Loucy (cell line): ENCODE data around the gene SNX25.
"Not testable (repeated sequence)": the region's sequence is repeated elsewhere in the genome, so short reads cannot be mapped to it uniquely, and the experiment has no call there.

ENCODE experiments used
- H2AFZ ChIP-seq: fragments of 200-600 bp; sonication (generic); 2 replicates; pipeline ENCODE4 v1.6.0; 2016; ENCODE audit warnings: antibody characterized with exemption, mild to moderate bottlenecking, low read length, moderate library complexity
- H3F3A ChIP-seq: fragments of 200-600 bp; 2 replicates; pipeline ENCODE4 v1.6.0; 2016; ENCODE audit warnings: antibody characterized with exemption, low read depth, mild to moderate bottlenecking
- H3K27me3 ChIP-seq: fragments of 200-600 bp; sonication (generic); 2 replicates; pipeline ENCODE4 v1.6.1; 2014; ENCODE audit warnings: low read length, mild to moderate bottlenecking; ENCODE audit not compliant: insufficient read depth, poor library complexity, severe bottlenecking
- H3K36me3 ChIP-seq: fragments of 200-600 bp; sonication (generic); 2 replicates; pipeline ENCODE4 v1.6.1; 2016; ENCODE audit warnings: low read length; ENCODE audit not compliant: insufficient read depth
- H3K4me1 ChIP-seq: fragments of 200-600 bp; sonication (generic); 2 replicates; pipeline ENCODE4 v1.5.1; 2014; ENCODE audit warnings: low read length, mild to moderate bottlenecking; ENCODE audit not compliant: insufficient read depth, poor library complexity, severe bottlenecking
- H3K4me2 ChIP-seq: fragments of 200-600 bp; sonication (generic); 2 replicates; pipeline ENCODE4 v1.6.0; 2014; ENCODE audit warnings: antibody characterized with exemption, low read length, low read depth, mild to moderate bottlenecking; ENCODE audit not compliant: poor library complexity, severe bottlenecking
- H3K4me3 ChIP-seq: fragments of 200-600 bp; sonication (generic); 2 replicates; pipeline ENCODE4 v1.5.1; 2014; ENCODE audit warnings: low read length, mild to moderate bottlenecking, mixed read lengths; ENCODE audit not compliant: poor library complexity, severe bottlenecking
- H3K79me2 ChIP-seq: fragments of 200-600 bp; sonication (generic); 2 replicates; pipeline ENCODE4 v1.6.1; 2014; ENCODE audit warnings: low read length; ENCODE audit not compliant: insufficient read depth
- H3K9ac ChIP-seq: fragments of 200-600 bp; sonication (generic); 2 replicates; pipeline ENCODE4 v1.6.0; 2014; ENCODE audit warnings: mild to moderate bottlenecking, low read depth, low read length, moderate library complexity; ENCODE audit not compliant: poor library complexity, severe bottlenecking
- H3K9me2 ChIP-seq: fragments of 200-600 bp; sonication (generic); replicated peaks from 2 replicates; pipeline ENCODE4 v1.6.1; 2016; ENCODE audit warnings: low read depth, low read length, mixed read lengths
- H3K9me3 ChIP-seq: fragments of 200-600 bp; sonication (generic); 2 replicates; pipeline ENCODE4 v1.6.1; 2014; ENCODE audit warnings: mild to moderate bottlenecking, antibody characterized with exemption, low read length, low read depth; ENCODE audit not compliant: insufficient read depth
- H4K20me1 ChIP-seq: fragments of 200-600 bp; sonication (generic); 2 replicates; pipeline ENCODE4 v1.6.0; 2014; ENCODE audit warnings: antibody characterized with exemption, low read length, mild to moderate bottlenecking; ENCODE audit not compliant: insufficient read depth, poor library complexity, severe bottlenecking
- EZH2phosphoT487 ChIP-seq: fragments of 200-600 bp; IDR thresholded peaks from 2 replicates; pipeline ENCODE4 v1.6.1; 2018; ENCODE audit warnings: antibody characterized with exemption, mild to moderate bottlenecking, moderate library complexity, borderline replicate concordance
- TF ChIP-seq, protein P1 (sequence below): fragments of 200-600 bp; sonication (generic); conservative IDR thresholded peaks from 2 replicates; pipeline ENCODE4 v1.5.1; 2014; ENCODE audit warnings: mild to moderate bottlenecking, antibody characterized with exemption, low read length

SNX25 gene

DNA sequence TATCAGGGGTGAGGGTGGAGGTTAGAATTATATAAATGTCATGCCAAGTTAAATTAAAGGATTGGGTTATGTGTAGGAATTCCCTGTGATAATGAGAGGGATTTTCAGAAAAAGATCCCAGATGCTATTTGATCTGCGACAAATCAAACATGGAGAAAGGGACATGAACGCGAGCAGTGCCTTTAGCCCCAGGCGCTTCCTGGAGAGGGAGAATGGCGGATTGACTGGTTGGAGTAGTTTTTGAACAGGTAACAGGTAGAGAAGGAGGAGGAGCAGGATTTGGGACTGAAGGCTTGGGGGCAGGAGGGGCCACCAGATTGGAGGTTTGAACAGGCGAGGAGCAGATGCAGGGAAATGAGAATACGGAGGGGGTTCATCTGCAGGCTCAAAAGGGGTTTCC lies 119.2 kb downstream of the SNX25 start:
- no peaks in the 10 kb centered on the region for H3K9me3 ChIP-seq
- no peak overlapping the region for H3K4me3 ChIP-seq
- H3K9ac ChIP-seq: no peak overlapping the region
- no peaks in the 10 kb centered on the region for H3K9me2 ChIP-seq
- no peak overlapping the region for H2AFZ ChIP-seq
- H3K4me1 ChIP-seq: no peaks in the 10 kb centered on the region
- H3K36me3 ChIP-seq: no peaks in the 10 kb centered on the region
- no peak for TF ChIP-seq EZH2phosphoT487
- TF ChIP-seq, protein P1, sequence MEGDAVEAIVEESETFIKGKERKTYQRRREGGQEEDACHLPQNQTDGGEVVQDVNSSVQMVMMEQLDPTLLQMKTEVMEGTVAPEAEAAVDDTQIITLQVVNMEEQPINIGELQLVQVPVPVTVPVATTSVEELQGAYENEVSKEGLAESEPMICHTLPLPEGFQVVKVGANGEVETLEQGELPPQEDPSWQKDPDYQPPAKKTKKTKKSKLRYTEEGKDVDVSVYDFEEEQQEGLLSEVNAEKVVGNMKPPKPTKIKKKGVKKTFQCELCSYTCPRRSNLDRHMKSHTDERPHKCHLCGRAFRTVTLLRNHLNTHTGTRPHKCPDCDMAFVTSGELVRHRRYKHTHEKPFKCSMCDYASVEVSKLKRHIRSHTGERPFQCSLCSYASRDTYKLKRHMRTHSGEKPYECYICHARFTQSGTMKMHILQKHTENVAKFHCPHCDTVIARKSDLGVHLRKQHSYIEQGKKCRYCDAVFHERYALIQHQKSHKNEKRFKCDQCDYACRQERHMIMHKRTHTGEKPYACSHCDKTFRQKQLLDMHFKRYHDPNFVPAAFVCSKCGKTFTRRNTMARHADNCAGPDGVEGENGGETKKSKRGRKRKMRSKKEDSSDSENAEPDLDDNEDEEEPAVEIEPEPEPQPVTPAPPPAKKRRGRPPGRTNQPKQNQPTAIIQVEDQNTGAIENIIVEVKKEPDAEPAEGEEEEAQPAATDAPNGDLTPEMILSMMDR: no peak
- H4K20me1 ChIP-seq: no peaks in the 10 kb centered on the region
- H3F3A ChIP-seq: no peaks in the 10 kb centered on the region
- H3K79me2 ChIP-seq: no peaks in the 10 kb centered on the region
- peaks cover 4% of the 10 kb centered on the region for H3K27me3 ChIP-seq
- no peak overlapping the region for H3K4me2 ChIP-seq

DNA sequence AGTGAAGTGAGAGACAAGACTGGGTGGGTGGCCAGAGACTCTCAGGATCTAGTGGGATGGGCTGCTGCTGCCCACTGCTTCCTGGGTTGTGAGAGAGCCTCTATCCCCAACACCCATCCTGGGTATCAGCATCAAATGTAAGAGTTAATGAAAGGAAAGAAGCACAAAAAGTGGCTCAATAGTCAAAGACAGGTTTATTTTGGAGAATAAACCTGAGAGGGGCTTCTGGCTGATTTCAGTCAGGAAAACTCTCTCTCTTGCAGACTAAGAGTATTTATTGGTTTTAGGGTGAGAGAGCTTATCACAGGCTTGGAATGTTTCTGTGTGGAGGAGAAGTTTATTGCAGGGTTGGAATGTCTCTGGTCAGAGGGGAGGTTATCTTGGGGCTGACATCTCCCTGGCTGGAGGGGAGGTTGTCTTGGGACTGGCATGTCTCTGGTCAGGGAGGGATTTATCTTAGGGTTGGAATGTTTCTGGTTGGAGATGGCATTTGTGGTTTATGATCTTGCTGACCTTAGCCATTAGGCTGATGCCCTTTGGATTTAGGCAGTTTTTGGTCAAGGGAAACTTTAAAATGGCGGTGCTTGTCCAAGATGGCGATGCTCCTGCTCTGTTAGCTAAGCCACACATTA lies 120.6 kb downstream of the SNX25 start:
- not testable (repeated sequence) for H3K4me1 ChIP-seq, H3K79me2 ChIP-seq, H3K4me2 ChIP-seq, H4K20me1 ChIP-seq, H2AFZ ChIP-seq, H3K36me3 ChIP-seq, H3K27me3 ChIP-seq, H3K9me3 ChIP-seq, H3F3A ChIP-seq, H3K9ac ChIP-seq, H3K4me3 ChIP-seq, H3K9me2 ChIP-seq

DNA sequence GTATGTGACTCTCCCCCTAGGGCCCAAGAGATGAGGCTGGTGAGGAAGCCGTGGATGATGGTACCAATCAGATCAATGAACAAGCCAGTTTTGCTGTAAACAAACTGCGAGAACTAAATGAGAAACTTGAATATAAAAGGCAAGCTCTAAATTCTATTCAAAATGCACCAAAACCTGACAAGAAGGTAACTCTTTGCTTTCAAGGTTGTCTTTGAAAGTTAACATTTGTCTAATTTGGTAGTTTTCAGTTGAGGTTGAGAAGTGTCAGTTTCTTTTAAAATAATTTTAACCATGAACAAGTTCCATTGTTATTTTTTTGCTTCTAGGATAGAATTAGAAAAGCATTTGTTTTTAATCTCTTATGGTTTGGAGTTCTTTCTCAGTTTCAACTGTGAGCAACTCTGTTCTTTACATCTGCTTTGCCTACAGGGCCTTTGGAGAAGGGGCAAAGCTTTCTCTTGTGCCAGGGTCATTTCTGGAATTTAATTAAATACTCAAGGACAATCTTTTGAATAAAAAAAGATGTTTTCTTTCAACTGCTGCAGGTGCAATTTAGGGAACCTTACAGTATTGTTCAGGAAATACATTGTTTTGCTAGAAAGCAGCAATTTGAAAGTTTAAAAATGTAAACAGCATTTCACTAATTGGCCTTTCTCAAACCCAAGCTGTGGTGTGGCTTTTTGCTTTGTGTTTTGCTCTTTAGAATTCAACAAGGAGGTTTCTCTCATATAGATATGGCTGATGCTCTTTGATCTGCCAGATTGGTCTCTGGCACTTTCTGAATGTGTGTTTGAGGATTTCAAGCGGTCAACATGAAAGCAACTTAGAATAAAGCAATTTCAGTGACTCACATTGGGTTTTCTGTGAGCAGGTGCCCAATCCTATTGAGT lies 123.4 kb downstream of the SNX25 start:
- H3K9ac ChIP-seq: no peak overlapping the region
- no peaks in the 10 kb centered on the region for H4K20me1 ChIP-seq
- H3K4me1 ChIP-seq: no peaks in the 10 kb centered on the region
- no peak for TF ChIP-seq EZH2phosphoT487
- TF ChIP-seq, protein P1: no peak
- no peaks in the 10 kb centered on the region for H3K27me3 ChIP-seq
- no peak overlapping the region for H3K4me2 ChIP-seq
- no peaks in the 10 kb centered on the region for H3K9me3 ChIP-seq
- H3K36me3 ChIP-seq: no peaks in the 10 kb centered on the region
- H3F3A ChIP-seq: no peaks in the 10 kb centered on the region
- H3K4me3 ChIP-seq: no peak overlapping the region
- no peaks in the 10 kb centered on the region for H3K79me2 ChIP-seq
- H3K9me2 ChIP-seq: no peaks in the 10 kb centered on the region
- no peak overlapping the region for H2AFZ ChIP-seq
